Loucy (cell line): Measurements from ENCODE around the gene LLGL2.

Experiments used
- EZH2phosphoT487 ChIP-seq: fragments of 200-600 bp; IDR thresholded peaks from 2 replicates; pipeline ENCODE4 v1.6.1; 2018; ENCODE audit warnings: antibody characterized with exemption, mild to moderate bottlenecking, moderate library complexity, borderline replicate concordance
- TF ChIP-seq, protein P1 (sequence below): fragments of 200-600 bp; sonication (generic); conservative IDR thresholded peaks from 2 replicates; pipeline ENCODE4 v1.5.1; 2014; ENCODE audit warnings: mild to moderate bottlenecking, antibody characterized with exemption, low read length

- TF ChIP-seq, protein P1, sequence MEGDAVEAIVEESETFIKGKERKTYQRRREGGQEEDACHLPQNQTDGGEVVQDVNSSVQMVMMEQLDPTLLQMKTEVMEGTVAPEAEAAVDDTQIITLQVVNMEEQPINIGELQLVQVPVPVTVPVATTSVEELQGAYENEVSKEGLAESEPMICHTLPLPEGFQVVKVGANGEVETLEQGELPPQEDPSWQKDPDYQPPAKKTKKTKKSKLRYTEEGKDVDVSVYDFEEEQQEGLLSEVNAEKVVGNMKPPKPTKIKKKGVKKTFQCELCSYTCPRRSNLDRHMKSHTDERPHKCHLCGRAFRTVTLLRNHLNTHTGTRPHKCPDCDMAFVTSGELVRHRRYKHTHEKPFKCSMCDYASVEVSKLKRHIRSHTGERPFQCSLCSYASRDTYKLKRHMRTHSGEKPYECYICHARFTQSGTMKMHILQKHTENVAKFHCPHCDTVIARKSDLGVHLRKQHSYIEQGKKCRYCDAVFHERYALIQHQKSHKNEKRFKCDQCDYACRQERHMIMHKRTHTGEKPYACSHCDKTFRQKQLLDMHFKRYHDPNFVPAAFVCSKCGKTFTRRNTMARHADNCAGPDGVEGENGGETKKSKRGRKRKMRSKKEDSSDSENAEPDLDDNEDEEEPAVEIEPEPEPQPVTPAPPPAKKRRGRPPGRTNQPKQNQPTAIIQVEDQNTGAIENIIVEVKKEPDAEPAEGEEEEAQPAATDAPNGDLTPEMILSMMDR, result no peak
- TF ChIP-seq EZH2phosphoT487, result no peak
Observed at GRCh38 chr17:75544250-75544649, 18.8 kb downstream of the LLGL2 start.
